Tibial nerve (tissue), 4 donors: Measurements from ENCODE around the gene TRDMT1. TPM values are rescaled to one million over a fixed set of nuclear protein-coding genes. Genes with fewer than 3 reads are reported as not detected.

ENCODE experiments used
- DNase-seq, 2 donors: peaks; one replicate each; pipeline ENCODE4 v3.0.0-alpha.2; 2019; ENCODE audit warnings: low spot score in 2 of 2
- H3K27ac ChIP-seq, 4 donors: fragments of 200-600 bp; sonication (generic) in 3 of 4; one replicate each; pipeline ENCODE4 v1.5.1; 2017 to 2019; ENCODE audit warnings: mild to moderate bottlenecking in 1 of 4
- H3K27me3 ChIP-seq, 2 donors: fragments of 200-600 bp; sonication (generic) in 1 of 2; one replicate each; pipeline versions ENCODE4 v1.5.1 to v1.6.0; 2017 to 2019
- H3K36me3 ChIP-seq, 3 donors: fragments of 200-600 bp; sonication (generic); one replicate each; pipeline ENCODE4 v1.5.1; 2018 to 2019
- H3K4me1 ChIP-seq, 4 donors: fragments of 200-600 bp; sonication (generic) in 3 of 4; one replicate each; pipeline ENCODE4 v1.5.1; 2017 to 2019
- H3K4me3 ChIP-seq, 4 donors: fragments of 200-600 bp; sonication (generic) in 3 of 4; one replicate each; pipeline ENCODE4 v1.5.1; 2017 to 2019; ENCODE audit warnings: mild to moderate bottlenecking in 1 of 4, moderate library complexity in 1 of 4
- H3K9me3 ChIP-seq, 4 donors: fragments of 200-600 bp; sonication (generic) in 3 of 4; one replicate each; pipeline ENCODE4 v1.5.1; 2017 to 2019
- EP300 ChIP-seq, 2 donors: sonication (generic); formaldehyde crosslinking; IDR thresholded peaks; one replicate each; pipeline ENCODE4 v1.6.1; 2017; ENCODE audit warnings: antibody characterized with exemption in 2 of 2, mild to moderate bottlenecking in 1 of 2
- POLR2A ChIP-seq, 2 donors: fragments of 450-650 bp; IDR thresholded peaks; one replicate each; pipeline ENCODE4 v1.6.1; 2017; ENCODE audit warnings: antibody characterized with exemption in 2 of 2, mild to moderate bottlenecking in 2 of 2, moderate library complexity in 2 of 2
- WGBS, 2 donors: methylation state at CpG; one replicate each; pipeline ENCODE4 v1.1.5; 2018; 5-methylcytosine and 5-hydroxymethylcytosine counted together
- small RNA-seq: library from RNA; depleted of rRNA; stranded (forward); fragments of <200 nt; gene quantifications from one replicate; pipeline ENCODE3, GENCODE V24; 2016
- total RNA-seq, 4 donors: library from RNA; depleted of rRNA; stranded (reverse); fragments of >200 nt; gene quantifications; one replicate each; pipeline ENCODE4 v1.1.0, GENCODE V29; 2016
- TF ChIP-seq, protein P1 (sequence below), 5 experiments: fragments of 200-600 bp in 3 of 5; fragments of 450-650 bp in 2 of 5; sonication (generic) in 3 of 5; IDR thresholded peaks; one replicate each; pipeline ENCODE4 v1.5.1; 2016 to 2019; ENCODE audit warnings: antibody characterized with exemption in 5 of 5, mild to moderate bottlenecking in 3 of 5, moderate library complexity in 2 of 5

TRDMT1 gene
- total RNA-seq, 4 donors from 2014 or later: 12.9 to 17.5 (median 16.0) TPM

DNA sequence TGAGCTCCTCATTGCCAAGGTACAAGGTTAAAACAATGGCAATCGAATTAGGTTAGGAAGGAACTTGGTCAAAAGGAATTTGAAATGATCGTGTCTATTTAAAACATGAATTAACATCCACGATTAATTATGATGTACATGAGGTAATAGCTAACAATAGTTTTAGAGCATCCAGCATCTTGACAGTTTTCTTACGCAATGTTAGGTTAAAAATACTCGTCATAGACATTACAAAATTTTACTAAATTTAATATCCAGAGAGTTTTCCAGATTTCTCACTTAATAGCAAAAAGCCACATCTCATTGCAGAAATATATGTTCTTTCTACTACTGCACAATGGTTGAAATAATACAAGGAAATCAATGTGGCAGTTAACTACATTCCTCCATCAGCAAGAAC lies 94.5 kb downstream of the TRDMT1 start:
- WGBS, 2 donors: 87 to 88% methylated on average over 5 of the region's 5 CpGs
- H3K27me3 ChIP-seq: no peaks in the 10 kb centered on the region
- DNase-seq: no peak
- H3K9me3 ChIP-seq: no peaks in the 10 kb centered on the region
- H3K27ac ChIP-seq: no peak overlapping the region
- no peaks in the 10 kb centered on the region for H3K36me3 ChIP-seq
- H3K4me3 ChIP-seq: no peak overlapping the region
- H3K4me1 ChIP-seq: no peaks in the 10 kb centered on the region
- TF ChIP-seq, protein P1, sequence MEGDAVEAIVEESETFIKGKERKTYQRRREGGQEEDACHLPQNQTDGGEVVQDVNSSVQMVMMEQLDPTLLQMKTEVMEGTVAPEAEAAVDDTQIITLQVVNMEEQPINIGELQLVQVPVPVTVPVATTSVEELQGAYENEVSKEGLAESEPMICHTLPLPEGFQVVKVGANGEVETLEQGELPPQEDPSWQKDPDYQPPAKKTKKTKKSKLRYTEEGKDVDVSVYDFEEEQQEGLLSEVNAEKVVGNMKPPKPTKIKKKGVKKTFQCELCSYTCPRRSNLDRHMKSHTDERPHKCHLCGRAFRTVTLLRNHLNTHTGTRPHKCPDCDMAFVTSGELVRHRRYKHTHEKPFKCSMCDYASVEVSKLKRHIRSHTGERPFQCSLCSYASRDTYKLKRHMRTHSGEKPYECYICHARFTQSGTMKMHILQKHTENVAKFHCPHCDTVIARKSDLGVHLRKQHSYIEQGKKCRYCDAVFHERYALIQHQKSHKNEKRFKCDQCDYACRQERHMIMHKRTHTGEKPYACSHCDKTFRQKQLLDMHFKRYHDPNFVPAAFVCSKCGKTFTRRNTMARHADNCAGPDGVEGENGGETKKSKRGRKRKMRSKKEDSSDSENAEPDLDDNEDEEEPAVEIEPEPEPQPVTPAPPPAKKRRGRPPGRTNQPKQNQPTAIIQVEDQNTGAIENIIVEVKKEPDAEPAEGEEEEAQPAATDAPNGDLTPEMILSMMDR (IDR thresholded peaks at IDR 0.05): no peak
- TF ChIP-seq POLR2A (IDR thresholded peaks at IDR 0.05) (no peak), EP300 (IDR thresholded peaks at IDR 0.05) (no peak)

DNA sequence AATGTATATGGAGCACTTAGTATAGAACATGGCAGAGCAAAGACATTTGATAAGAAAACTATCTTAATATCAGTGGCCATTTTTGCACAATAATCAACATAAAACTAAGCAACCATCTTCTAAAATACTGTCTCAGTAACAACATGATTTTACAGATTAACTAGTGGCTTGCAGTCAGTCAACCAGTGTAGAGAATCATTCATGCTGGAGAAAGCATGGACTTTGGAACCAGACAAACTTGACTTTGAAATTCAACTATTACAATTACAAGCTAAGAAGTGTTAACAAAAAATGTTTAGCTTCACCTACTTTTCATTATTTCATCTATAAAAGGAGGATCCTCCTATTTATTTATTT lies 99.6 kb downstream of the TRDMT1 start:
- H3K27ac ChIP-seq: no peak overlapping the region
- TF ChIP-seq, protein P1 (IDR thresholded peaks at IDR 0.05): no peak
- TF ChIP-seq POLR2A (IDR thresholded peaks at IDR 0.05) (no peak), EP300 (IDR thresholded peaks at IDR 0.05) (no peak)
- no peaks in the 10 kb centered on the region for H3K36me3 ChIP-seq
- H3K9me3 ChIP-seq: no peaks in the 10 kb centered on the region
- H3K4me1 ChIP-seq: peaks cover 0 to 8% (median 0%) of the 10 kb centered on the region in 4 donors
- H3K27me3 ChIP-seq: no peaks in the 10 kb centered on the region
- H3K4me3 ChIP-seq: no peak overlapping the region
- no peak for DNase-seq

DNA sequence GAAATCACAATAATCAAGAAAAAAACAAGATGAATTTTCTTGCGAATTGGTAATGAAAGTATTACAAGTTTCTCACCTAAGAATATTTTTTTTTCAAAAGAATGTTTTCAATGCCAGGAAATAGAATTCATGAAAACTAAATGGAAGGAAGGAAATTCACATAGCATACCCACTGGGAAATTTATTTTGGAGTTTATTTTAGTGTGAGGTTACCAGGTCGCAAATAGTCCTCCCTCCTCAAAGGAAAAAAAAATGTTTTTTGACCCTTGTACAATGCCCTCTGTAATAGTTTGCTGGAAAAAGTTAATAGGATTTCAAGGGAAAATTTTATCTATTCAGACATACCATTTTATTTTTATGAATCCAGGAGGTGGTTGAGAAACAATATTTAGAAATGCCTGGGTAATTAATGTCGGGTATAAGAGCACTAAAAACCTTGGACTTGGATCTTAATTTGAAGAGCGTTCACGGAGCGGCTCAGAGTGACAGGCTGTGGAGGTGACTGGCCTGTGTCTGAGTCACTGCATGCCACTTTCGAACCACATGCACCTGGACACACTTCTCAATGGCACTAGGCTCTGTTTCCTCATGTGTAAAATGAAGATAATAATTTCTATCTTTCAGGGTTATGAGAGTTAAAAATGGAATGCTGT lies 100.1 kb downstream of the TRDMT1 start:
- Histone ChIP-seq H3K4me1 (peaks cover 0 to 8% (median 0%) of the 10 kb centered on the region in 4 donors), H3K27ac (peak overlapping the region in 1 of 4 donors; percentile 2), H3K9me3 (no peaks in the 10 kb centered on the region), H3K27me3 (no peaks in the 10 kb centered on the region), H3K36me3 (no peaks in the 10 kb centered on the region), H3K4me3 (no peak overlapping the region)
- no peak for DNase-seq
- TF ChIP-seq, protein P1 (IDR thresholded peaks at IDR 0.05): no peak
- TF ChIP-seq POLR2A (IDR thresholded peaks at IDR 0.05): no peak
- no peak for TF ChIP-seq EP300 (IDR thresholded peaks at IDR 0.05)
- 72 to 76% methylated on average over 7 of the region's 7 CpGs for WGBS, 2 donors

DNA sequence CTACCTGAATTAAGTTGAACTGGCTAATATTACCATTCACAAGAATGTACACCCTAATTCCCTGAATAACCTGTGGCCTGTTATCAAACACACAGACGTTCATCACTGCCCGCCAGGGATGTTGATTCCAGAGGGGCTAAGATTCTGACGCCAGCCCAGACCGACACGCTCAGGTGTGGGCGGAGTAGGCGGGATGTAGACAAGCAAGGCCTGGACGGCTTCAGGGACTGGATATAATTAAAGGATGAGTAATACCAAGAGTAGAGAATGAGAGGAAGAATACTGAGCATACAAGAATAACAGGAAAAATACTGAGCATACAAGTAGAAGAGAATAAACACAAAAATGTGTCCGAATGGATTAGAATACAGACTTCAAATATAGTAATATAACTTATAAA lies 100.9 kb downstream of the TRDMT1 start:
- TF ChIP-seq, protein P1 (IDR thresholded peaks at IDR 0.05): no peak
- TF ChIP-seq POLR2A (IDR thresholded peaks at IDR 0.05) (no peak), EP300 (IDR thresholded peaks at IDR 0.05) (no peak)

DNA sequence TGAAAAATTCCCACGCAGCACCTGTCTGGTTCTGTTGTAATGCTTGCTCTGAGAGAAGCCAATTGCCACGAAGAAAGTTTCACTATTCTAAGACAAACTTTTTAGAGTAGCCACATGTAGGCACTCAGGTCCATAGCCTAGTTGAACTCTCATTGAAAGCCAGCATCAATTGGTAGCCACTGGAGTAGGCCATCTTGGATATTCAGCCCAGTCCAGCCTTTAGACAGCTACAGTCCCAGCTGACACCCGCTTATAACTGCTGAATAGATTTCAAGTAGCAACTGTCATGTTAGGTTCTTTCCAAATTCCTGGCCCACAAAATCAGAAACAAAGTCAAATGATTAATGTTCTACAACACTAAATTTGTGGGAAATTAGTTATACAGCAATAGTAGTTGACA lies 103.5 kb downstream of the TRDMT1 start:
- H3K27me3 ChIP-seq: no peaks in the 10 kb centered on the region
- 91 to 98% methylated on average over 3 of the region's 3 CpGs for WGBS, 2 donors
- peaks cover 0 to 8% (median 0%) of the 10 kb centered on the region in 4 donors for H3K9me3 ChIP-seq
- H3K36me3 ChIP-seq: no peaks in the 10 kb centered on the region
- DNase-seq: no peak
- H3K27ac ChIP-seq: no peak overlapping the region
- no peak overlapping the region for H3K4me3 ChIP-seq
- peaks cover 0 to 8% (median 0%) of the 10 kb centered on the region in 4 donors for H3K4me1 ChIP-seq
- no peak for TF ChIP-seq EP300 (IDR thresholded peaks at IDR 0.05)
- TF ChIP-seq, protein P1 (IDR thresholded peaks at IDR 0.05): no peak
- TF ChIP-seq POLR2A (IDR thresholded peaks at IDR 0.05): no peak

More for the DNA sequence above, 100.9 kb downstream of the TRDMT1 start:
- Histone ChIP-seq H3K4me3 (no peak overlapping the region), H3K9me3 (no peaks in the 10 kb centered on the region), H3K36me3 (no peaks in the 10 kb centered on the region), H3K27ac (peak overlapping the region in 2 of 4 donors; percentile 2 to 12), H3K4me1 (peaks cover 0 to 8% (median 0%) of the 10 kb centered on the region in 4 donors), H3K27me3 (no peaks in the 10 kb centered on the region)
- DNase-seq: no peak
- WGBS, 2 donors: 67 to 72% methylated on average over 9 of the region's 9 CpGs

Small RNAs within 50 kb of the gene (small RNA-seq; reads per million reads assigned to genes)
- gene AC067747.1: not detected

Other genes starting within 250 kb of the TRDMT1 start
- 10 to 100 TPM in 3 of 4 donors, 1 to 10 TPM in 1; 9.2 to 38.9 (median 25.4) TPM for gene CUBN, start 71.9 kb downstream of the TRDMT1 start, total RNA-seq
- gene VIM, start 26.6 kb upstream of the TRDMT1 start, total RNA-seq: 1,000 to 10,000 TPM; 6,350 to 8,587 (median 8,002) TPM